ENCODE results near the gene CD247.
A peak's percentile ranks its signal among the peaks of the same experiment; 100 is the strongest.

Gene CD247

GRCh38 chr1:167554028-167554779 is 35.9 kb upstream of the CD247 start:
- Histone ChIP-seq H3K36me3 (ENCODE audit: control insufficient read depth, insufficient read depth, low read length) (no peaks in the 10 kb centered on the region), H3K4me1 (ENCODE audit: control insufficient read depth, insufficient read depth, low read length) (no peaks in the 10 kb centered on the region; the same call in 1 of the 2 replicates), H3K27me3 (ENCODE audit: control insufficient read depth, insufficient read depth, low read length) (no peaks in the 10 kb centered on the region), H3K27ac (ENCODE audit: low read length) (no peak overlapping the region), H3K9me3 (ENCODE audit: control insufficient read depth, insufficient read depth, low read length) (no peaks in the 10 kb centered on the region), H3K4me3 (ENCODE audit: low read length) (peak overlapping the region; percentile 49; the same call in 1 of the 2 replicates)
- DNase-seq (ENCODE audit: low read depth, low spot score): no peak
- no CpG with 5 or more reads among the region's 15 CpGs for WGBS (ENCODE audit: insufficient coverage, insufficient read length)

DNA sequence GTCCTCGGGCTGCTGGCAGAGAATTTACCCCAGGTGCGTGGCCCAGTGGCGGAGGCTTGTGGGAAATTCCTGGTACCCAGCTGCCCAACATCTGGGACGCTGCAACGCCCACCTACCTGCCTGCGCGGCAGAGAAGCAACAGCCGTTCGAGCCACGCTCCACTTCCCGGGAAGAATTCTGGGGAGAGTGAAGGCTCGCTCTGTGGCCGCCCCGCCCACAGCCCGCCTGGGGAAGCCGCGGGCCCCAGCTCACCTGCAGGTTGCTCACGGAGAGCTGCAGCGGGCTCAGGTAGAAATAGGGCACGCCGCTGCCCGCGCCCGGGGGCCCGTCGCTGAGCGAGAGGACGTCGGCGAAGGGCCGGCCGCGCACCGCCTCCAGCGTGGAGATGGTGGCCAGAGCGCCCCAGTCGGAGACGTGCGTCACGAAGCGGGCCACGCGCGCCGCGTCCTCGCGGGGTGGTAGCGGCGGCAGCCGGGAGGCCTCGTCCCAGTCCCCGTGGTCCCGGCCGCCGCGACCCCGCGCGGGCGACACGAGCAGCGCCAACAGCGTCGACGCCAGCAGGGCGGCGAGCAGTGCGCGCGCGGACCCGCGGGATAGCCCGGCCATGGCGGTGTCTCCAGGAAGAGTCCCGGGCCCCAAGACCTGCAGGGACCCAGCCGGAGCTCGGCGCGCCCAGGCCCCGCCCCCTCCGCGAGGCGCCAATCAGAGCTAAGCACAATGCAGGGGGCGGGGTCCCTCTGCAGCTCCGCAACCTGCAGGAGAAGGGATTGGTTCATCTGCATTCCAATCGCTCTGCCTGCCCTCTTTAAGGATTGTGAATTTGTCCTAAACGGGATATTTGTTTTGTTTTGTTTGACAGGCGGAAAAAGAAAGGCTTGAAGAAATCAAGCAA is 35.1 kb upstream of the CD247 start, which contains the start of gene CREG1:
TSS of gene CREG1 (minus strand) at position 627 of the 892 bp plus-strand sequence.
- WGBS (ENCODE audit: insufficient coverage, insufficient read length): no CpG with 5 or more reads among the region's 90 CpGs
- Histone ChIP-seq H3K27me3 (ENCODE audit: control insufficient read depth, insufficient read depth, low read length) (no peaks in the 10 kb centered on the region), H3K9me3 (ENCODE audit: control insufficient read depth, insufficient read depth, low read length) (no peaks in the 10 kb centered on the region), H3K4me1 (ENCODE audit: control insufficient read depth, insufficient read depth, low read length) (no peaks in the 10 kb centered on the region; the same call in 1 of the 2 replicates), H3K36me3 (ENCODE audit: control insufficient read depth, insufficient read depth, low read length) (no peaks in the 10 kb centered on the region), H3K4me3 (ENCODE audit: low read length) (peak within 1 kb of the TSS; percentile 49), H3K27ac (ENCODE audit: low read length) (no peak within 1 kb of the TSS)
- DNase-seq (ENCODE audit: low read depth, low spot score): peak; percentile 81

DNA sequence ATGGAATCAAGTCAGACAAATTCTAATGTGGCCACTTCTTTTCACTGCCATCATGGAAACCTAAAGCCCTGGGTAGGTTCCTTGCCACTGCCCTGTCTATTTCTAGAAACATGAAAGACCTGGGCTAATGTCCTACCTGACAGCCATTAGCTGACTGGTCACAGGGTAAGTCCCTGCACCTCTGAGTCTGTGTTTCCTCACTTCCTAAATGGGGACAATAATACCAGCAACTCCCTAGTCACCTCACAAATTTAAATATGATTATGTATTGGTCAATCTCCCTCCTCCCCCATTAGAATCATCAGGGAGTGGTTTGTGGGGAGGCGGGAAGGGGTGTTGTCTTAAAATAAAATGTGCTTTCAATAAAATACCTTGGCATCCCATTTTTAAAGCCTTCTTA is 33.0 kb upstream of the CD247 start:
- H3K36me3 ChIP-seq (ENCODE audit: control insufficient read depth, insufficient read depth, low read length): no peaks in the 10 kb centered on the region
- no peaks in the 10 kb centered on the region; the same call in 1 of the 2 replicates for H3K4me1 ChIP-seq (ENCODE audit: control insufficient read depth, insufficient read depth, low read length)
- DNase-seq (ENCODE audit: low read depth, low spot score): no peak
- WGBS (ENCODE audit: insufficient coverage, insufficient read length): no CpG with 5 or more reads among the region's 1 CpG
- no peaks in the 10 kb centered on the region for H3K9me3 ChIP-seq (ENCODE audit: control insufficient read depth, insufficient read depth, low read length)
- no peaks in the 10 kb centered on the region for H3K27me3 ChIP-seq (ENCODE audit: control insufficient read depth, insufficient read depth, low read length)
- H3K4me3 ChIP-seq (ENCODE audit: low read length): no peak overlapping the region
- no peak overlapping the region for H3K27ac ChIP-seq (ENCODE audit: low read length)

GRCh38 chr1:167548059-167548932 is 30.0 kb upstream of the CD247 start:
- H3K4me1 ChIP-seq (ENCODE audit: control insufficient read depth, insufficient read depth, low read length): no peaks in the 10 kb centered on the region
- H3K27me3 ChIP-seq (ENCODE audit: control insufficient read depth, insufficient read depth, low read length): no peaks in the 10 kb centered on the region
- H3K36me3 ChIP-seq (ENCODE audit: control insufficient read depth, insufficient read depth, low read length): no peaks in the 10 kb centered on the region
- H3K4me3 ChIP-seq (ENCODE audit: low read length): no peak overlapping the region
- H3K9me3 ChIP-seq (ENCODE audit: control insufficient read depth, insufficient read depth, low read length): no peaks in the 10 kb centered on the region
- no peak for DNase-seq (ENCODE audit: low read depth, low spot score)
- no CpG with 5 or more reads among the region's 5 CpGs for WGBS (ENCODE audit: insufficient coverage, insufficient read length)
- no peak overlapping the region for H3K27ac ChIP-seq (ENCODE audit: low read length)

GRCh38 chr1:167546935-167547334 is 28.6 kb upstream of the CD247 start:
- no peak for DNase-seq (ENCODE audit: low read depth, low spot score)
- no peak overlapping the region for H3K27ac ChIP-seq (ENCODE audit: low read length)
- H3K36me3 ChIP-seq (ENCODE audit: control insufficient read depth, insufficient read depth, low read length): no peaks in the 10 kb centered on the region
- no peak overlapping the region for H3K4me3 ChIP-seq (ENCODE audit: low read length)
- no peaks in the 10 kb centered on the region for H3K9me3 ChIP-seq (ENCODE audit: control insufficient read depth, insufficient read depth, low read length)
- no peaks in the 10 kb centered on the region for H3K27me3 ChIP-seq (ENCODE audit: control insufficient read depth, insufficient read depth, low read length)
- WGBS (ENCODE audit: insufficient coverage, insufficient read length): no CpG with 5 or more reads among the region's 1 CpG
- H3K4me1 ChIP-seq (ENCODE audit: control insufficient read depth, insufficient read depth, low read length): no peaks in the 10 kb centered on the region

- no peak for DNase-seq (ENCODE audit: low read depth, low spot score)
- Histone ChIP-seq H3K9me3 (ENCODE audit: control insufficient read depth, insufficient read depth, low read length) (no peaks in the 10 kb centered on the region), H3K27me3 (ENCODE audit: control insufficient read depth, insufficient read depth, low read length) (no peaks in the 10 kb centered on the region), H3K4me3 (ENCODE audit: low read length) (no peak overlapping the region), H3K36me3 (ENCODE audit: control insufficient read depth, insufficient read depth, low read length) (no peaks in the 10 kb centered on the region), H3K27ac (ENCODE audit: low read length) (no peak overlapping the region), H3K4me1 (ENCODE audit: control insufficient read depth, insufficient read depth, low read length) (no peaks in the 10 kb centered on the region)
- WGBS (ENCODE audit: insufficient coverage, insufficient read length): no CpG with 5 or more reads among the region's 4 CpGs
These were observed 27.0 kb upstream of the CD247 start for GRCh38 chr1:167545349-167545748.

GRCh38 chr1:167544447-167545093 is 26.2 kb upstream of the CD247 start:
- H3K36me3 ChIP-seq (ENCODE audit: control insufficient read depth, insufficient read depth, low read length): no peaks in the 10 kb centered on the region
- no peak overlapping the region for H3K27ac ChIP-seq (ENCODE audit: low read length)
- no peak overlapping the region for H3K4me3 ChIP-seq (ENCODE audit: low read length)
- no CpG with 5 or more reads among the region's 3 CpGs for WGBS (ENCODE audit: insufficient coverage, insufficient read length)
- no peak for DNase-seq (ENCODE audit: low read depth, low spot score)
- no peaks in the 10 kb centered on the region for H3K9me3 ChIP-seq (ENCODE audit: control insufficient read depth, insufficient read depth, low read length)
- H3K27me3 ChIP-seq (ENCODE audit: control insufficient read depth, insufficient read depth, low read length): no peaks in the 10 kb centered on the region
- H3K4me1 ChIP-seq (ENCODE audit: control insufficient read depth, insufficient read depth, low read length): no peaks in the 10 kb centered on the region

DNA sequence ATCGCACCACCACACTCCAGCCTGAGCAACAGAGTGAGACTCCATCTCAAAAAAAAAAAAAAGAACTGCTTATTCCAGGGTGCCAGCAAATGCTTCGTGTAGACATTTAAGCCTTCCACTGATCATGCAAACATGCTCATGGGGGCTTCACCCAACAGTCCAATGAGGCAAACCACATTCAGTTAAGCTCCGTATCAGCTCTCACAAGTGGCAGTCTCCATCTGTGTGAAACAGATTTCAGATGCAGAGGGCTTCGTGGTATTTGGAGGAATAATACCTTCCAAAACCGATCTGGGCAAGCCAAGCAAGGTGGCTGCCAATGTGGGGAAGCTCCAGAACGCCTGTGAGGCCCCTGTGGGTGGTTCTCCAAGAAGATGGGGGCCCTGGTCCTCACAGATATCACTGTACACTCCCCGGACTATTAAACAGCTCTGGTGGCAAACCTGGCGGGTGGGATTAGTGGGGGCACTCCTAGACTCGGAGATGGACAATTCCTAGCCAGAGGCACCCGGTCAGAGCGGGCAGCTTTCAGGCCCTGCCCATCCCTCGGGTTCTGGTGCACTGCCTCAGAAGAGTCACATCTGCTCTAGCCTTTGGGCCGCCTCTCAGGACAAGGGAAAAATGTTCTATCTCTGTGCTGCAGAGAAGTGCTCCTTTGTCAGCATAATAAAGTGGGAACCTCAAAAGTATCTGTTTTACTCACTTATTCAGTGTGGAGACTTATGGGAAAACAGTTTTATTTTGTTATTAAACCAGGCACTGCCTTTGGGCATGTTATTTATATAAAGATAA is 25.1 kb upstream of the CD247 start:
- no CpG with 5 or more reads among the region's 13 CpGs for WGBS (ENCODE audit: insufficient coverage, insufficient read length)
- Histone ChIP-seq H3K4me1 (ENCODE audit: control insufficient read depth, insufficient read depth, low read length) (no peaks in the 10 kb centered on the region), H3K27me3 (ENCODE audit: control insufficient read depth, insufficient read depth, low read length) (no peaks in the 10 kb centered on the region), H3K4me3 (ENCODE audit: low read length) (no peak overlapping the region), H3K27ac (ENCODE audit: low read length) (no peak overlapping the region), H3K36me3 (ENCODE audit: control insufficient read depth, insufficient read depth, low read length) (no peaks in the 10 kb centered on the region), H3K9me3 (ENCODE audit: control insufficient read depth, insufficient read depth, low read length) (no peaks in the 10 kb centered on the region)
- DNase-seq (ENCODE audit: low read depth, low spot score): no peak
